ENCODE data around the gene GCNT3. TPM values are rescaled to one million over a fixed set of nuclear protein-coding genes. Genes with fewer than 3 reads are reported as not detected.

GCNT3 gene
- total RNA-seq = 1.1 TPM
- long read RNA-seq, full-length matches to known transcripts = 2 of 3 reads
- long read RNA-seq, partial matches to known transcripts = 0 of 3 reads
- long read RNA-seq, other reads (novel, unspliced or antisense) = 1 of 3 reads

GRCh38 chr15:59611276-59612260 lies at the start of gene GCNT3:
Gene GCNT3, plus strand, starts transcription at chr15:59611783. Its CDS starts 6,456 bp downstream, at chr15:59618239.
- no peaks in the 10 kb centered on the region for H3K9me3 ChIP-seq
- H3K27me3 ChIP-seq = no peaks in the 10 kb centered on the region
- ATAC-seq = peak; percentile 73
- H3K4me3 ChIP-seq = no peak within 1 kb of the TSS
- H3K27ac ChIP-seq = no peak within 1 kb of the TSS
- no peak for DNase-seq
- intact Hi-C loops (cut with DNase I) = no loop called here
- no peak for TF ChIP-seq CTCF (IDR thresholded peaks at IDR 0.05)
- H3K4me1 ChIP-seq = no peaks in the 10 kb centered on the region
- no peaks in the 10 kb centered on the region for H3K36me3 ChIP-seq

GRCh38 chr15:59562448-59563186 lies 49.0 kb upstream of the GCNT3 start:
- no peak for DNase-seq
- Histone ChIP-seq H3K4me1 (no peaks in the 10 kb centered on the region), H3K27me3 (no peaks in the 10 kb centered on the region), H3K36me3 (no peaks in the 10 kb centered on the region), H3K27ac (no peak overlapping the region), H3K9me3 (no peaks in the 10 kb centered on the region), H3K4me3 (no peak overlapping the region)
- TF ChIP-seq CTCF (IDR thresholded peaks at IDR 0.05) = no peak
- no peak for ATAC-seq
- intact Hi-C loops (cut with DNase I) = no loop called here

GRCh38 chr15:59565299-59565698 lies 46.3 kb upstream of the GCNT3 start:
- ATAC-seq (no peak), DNase-seq (no peak)
- H3K4me1 ChIP-seq = no peaks in the 10 kb centered on the region
- no peaks in the 10 kb centered on the region for H3K36me3 ChIP-seq
- no peaks in the 10 kb centered on the region for H3K27me3 ChIP-seq
- no peak overlapping the region for H3K4me3 ChIP-seq
- TF ChIP-seq CTCF (IDR thresholded peaks at IDR 0.05) = no peak
- H3K9me3 ChIP-seq = no peaks in the 10 kb centered on the region
- H3K27ac ChIP-seq = no peak overlapping the region
- intact Hi-C loops (cut with DNase I) = no loop called here

GRCh38 chr15:59567324-59567723 lies 44.3 kb upstream of the GCNT3 start:
- no peak overlapping the region for H3K27ac ChIP-seq

More at GRCh38 chr15:59567324-59567723, 44.3 kb upstream of the GCNT3 start:
- no peak for TF ChIP-seq CTCF (IDR thresholded peaks at IDR 0.05)
- Histone ChIP-seq H3K36me3 (no peaks in the 10 kb centered on the region), H3K4me1 (no peaks in the 10 kb centered on the region), H3K27me3 (no peaks in the 10 kb centered on the region), H3K4me3 (no peak overlapping the region), H3K9me3 (no peaks in the 10 kb centered on the region)
- DNase-seq = no peak
- intact Hi-C loops (cut with DNase I) = no loop called here
- ATAC-seq = no peak
